Lower leg skin (tissue), 3 donors: ENCODE results near the gene DPY19L3.

Source experiments
- CTCF ChIP-seq, 3 donors: fragments of 450-650 bp; IDR thresholded peaks; one replicate each; pipeline ENCODE4 v1.5.1; 2016; ENCODE audit warnings: antibody characterized with exemption in 3 of 3, mild to moderate bottlenecking in 3 of 3, moderate library complexity in 2 of 3
- POLR2A ChIP-seq, 2 donors: fragments of 450-650 bp; IDR thresholded peaks; one replicate each; pipeline ENCODE4 v1.6.1; 2016 to 2017; ENCODE audit warnings: antibody characterized with exemption in 2 of 2, mild to moderate bottlenecking in 1 of 2, moderate library complexity in 1 of 2

DNA sequence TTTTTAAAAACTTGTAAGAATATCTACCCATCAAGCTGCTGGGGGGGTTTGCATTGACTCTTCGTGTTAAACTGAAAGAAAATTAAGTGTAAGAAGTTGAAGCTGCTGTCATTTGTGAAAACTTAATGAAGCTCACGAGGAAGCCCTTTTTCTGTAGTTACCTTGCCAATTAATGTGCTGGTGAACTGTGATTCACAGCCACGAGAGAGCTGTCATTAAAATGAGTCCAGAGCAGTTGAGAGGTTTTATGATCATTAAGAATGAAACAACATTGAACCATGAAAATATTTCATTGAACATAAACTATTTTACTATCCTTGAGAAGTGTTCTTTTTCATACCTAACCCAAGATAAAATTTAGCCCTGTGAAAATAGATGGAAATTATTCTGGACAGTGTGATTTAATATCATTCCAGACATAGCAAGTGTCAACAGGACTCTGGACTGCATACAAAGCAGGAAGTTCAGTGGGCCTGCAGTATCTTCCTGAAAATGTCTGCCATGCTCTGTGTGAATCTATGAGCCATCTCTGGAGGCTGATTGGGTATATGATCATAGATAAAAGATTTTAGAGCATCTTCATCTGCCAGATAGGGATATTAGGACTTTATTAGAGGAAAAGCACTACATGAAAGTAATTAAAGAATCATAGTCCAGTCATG, 53.8 kb downstream of the DPY19L3 start:
- TF ChIP-seq CTCF (IDR thresholded peaks at IDR 0.05) (no peak), POLR2A (IDR thresholded peaks at IDR 0.05) (no peak)
